ENCODE data around the gene MTM1.
A peak's percentile ranks its signal among the peaks of the same experiment; 100 is the strongest.

MTM1 gene

GRCh38 chrX:150623583-150623982, 55.2 kb downstream of the MTM1 start (continued):
- TF ChIP-seq ZBTB11 (tag by site-specific recombination; conservative IDR thresholded peaks at IDR 0.05; ENCODE audit: low read depth): 0 out of 2 replicates have a peak, but pooled peaks have one; percentile 40
- no peak for TF ChIP-seq ZNF654 (tag by site-specific recombination; IDR thresholded peaks at IDR 0.05; ENCODE audit: low read depth)
- TF ChIP-seq BCL6B (tag by site-specific recombination; IDR thresholded peaks at IDR 0.05): no peak
- no peak for TF ChIP-seq ZNF266 (tag by site-specific recombination; IDR thresholded peaks at IDR 0.05; ENCODE audit: low read depth)
- no peak for TF ChIP-seq ZNF248 (tag by site-specific recombination; IDR thresholded peaks at IDR 0.05)
- TF ChIP-seq ZNF37A (tag by site-specific recombination; IDR thresholded peaks at IDR 0.05): no peak

GRCh38 chrX:150625097-150625496, 56.7 kb downstream of the MTM1 start:
- TF ChIP-seq ZNF48 (tag by site-specific recombination; IDR thresholded peaks at IDR 0.05): no peak
- 0 out of 2 replicates have a peak, but pooled peaks have one; percentile 15 for TF ChIP-seq ZSCAN16 (tag by site-specific recombination; IDR thresholded peaks at IDR 0.05)
- no peak for TF ChIP-seq ZNF629 (tag by site-specific recombination; IDR thresholded peaks at IDR 0.05)
- TF ChIP-seq ZNF843 (tag by site-specific recombination; IDR thresholded peaks at IDR 0.05): 0 out of 2 replicates have a peak, but pooled peaks have one; percentile 10
- TF ChIP-seq ZIC2 (tag by site-specific recombination; IDR thresholded peaks at IDR 0.05): peak; percentile 13; the same call in 1 of the 2 replicates
- peak; percentile 56; the same call in 1 of the 2 replicates for TF ChIP-seq FEZF1 (tag by site-specific recombination; IDR thresholded peaks at IDR 0.05)
- ChIA-PET CTCF (no interaction called here), POLR2A (no interaction called here)

GRCh38 chrX:150625875-150626274, 57.5 kb downstream of the MTM1 start:
- ChIA-PET POLR2A (no interaction called here), CTCF (no interaction called here)
- Histone ChIP-seq H3K9me3 (ENCODE audit: control insufficient read depth, insufficient read depth, low read depth, low read length) (no peaks in the 10 kb centered on the region), H3K4me3 (ENCODE audit: low read depth, low read length) (no peak overlapping the region), H3K27ac (ENCODE audit: extremely low read depth, low read depth, low read length) (no peak overlapping the region), H3K4me1 (ENCODE audit: control insufficient read depth, insufficient read depth, low read length) (no peaks in the 10 kb centered on the region), H3K36me3 (ENCODE audit: control insufficient read depth in 2 of 2, insufficient read depth in 1 of 2, low read length in 2 of 2) (no peaks in the 10 kb centered on the region)
- no peak for TF ChIP-seq SCRT1 (tag by site-specific recombination; IDR thresholded peaks at IDR 0.05; ENCODE audit: borderline replicate concordance)
- no peak for TF ChIP-seq ZSCAN23 (tag by site-specific recombination; IDR thresholded peaks at IDR 0.05)
- TF ChIP-seq ZNF629 (tag by site-specific recombination; IDR thresholded peaks at IDR 0.05): no peak
- no peak for TF ChIP-seq PRDM6 (tag by site-specific recombination; IDR thresholded peaks at IDR 0.05)
- TF ChIP-seq ZNF529 (tag by site-specific recombination; IDR thresholded peaks at IDR 0.05; ENCODE audit: insufficient replicate concordance): no peak
- no peak for TF ChIP-seq ZNF324 (tag by site-specific recombination; IDR thresholded peaks at IDR 0.05)
- no peak for TF ChIP-seq ZNF248 (tag by site-specific recombination; IDR thresholded peaks at IDR 0.05)
- TF ChIP-seq ZNF426 (tag by site-specific recombination; IDR thresholded peaks at IDR 0.05): no peak
- TF ChIP-seq HOXD13 (CRISPR knock-in tag; IDR thresholded peaks at IDR 0.05; ENCODE audit: borderline replicate concordance): no peak
- no peak for TF ChIP-seq KLF7 (tag by site-specific recombination; IDR thresholded peaks at IDR 0.05; ENCODE audit: borderline replicate concordance)
- TF ChIP-seq ZNF776 (tag by site-specific recombination; IDR thresholded peaks at IDR 0.05; ENCODE audit: borderline replicate concordance): no peak
- TF ChIP-seq KLF1 (tag by site-specific recombination; IDR thresholded peaks at IDR 0.05): no peak
- no peak for TF ChIP-seq ZNF341 (tag by site-specific recombination; IDR thresholded peaks at IDR 0.05; ENCODE audit: low read depth)
- no peak for TF ChIP-seq ZNF621 (tag by site-specific recombination; IDR thresholded peaks at IDR 0.05)

More at GRCh38 chrX:150625097-150625496, 56.7 kb downstream of the MTM1 start:
- Histone ChIP-seq H3K36me3 (ENCODE audit: control insufficient read depth in 2 of 2, insufficient read depth in 1 of 2, low read length in 2 of 2) (no peaks in the 10 kb centered on the region), H3K4me3 (ENCODE audit: low read depth, low read length) (no peak overlapping the region), H3K9me3 (ENCODE audit: control insufficient read depth, insufficient read depth, low read depth, low read length) (no peaks in the 10 kb centered on the region), H3K4me1 (ENCODE audit: control insufficient read depth, insufficient read depth, low read length) (no peaks in the 10 kb centered on the region), H3K27ac (ENCODE audit: extremely low read depth, low read depth, low read length) (no peak overlapping the region)
